Mesodermal cell (in vitro differentiated cells): ENCODE results near the gene XIRP2.

Source experiments
- H3K27ac ChIP-seq: 2 replicates; pipeline ENCODE4 v1.7.0; 2013; ENCODE audit warnings: mild to moderate bottlenecking, low read depth, low read length, moderate library complexity; ENCODE audit not compliant: severe bottlenecking
- H3K36me3 ChIP-seq: 2 replicates; pipeline ENCODE4 v1.7.1; 2013; ENCODE audit warnings: mild to moderate bottlenecking, low read length, moderate library complexity; ENCODE audit not compliant: control insufficient read depth, insufficient read depth
- H3K4me1 ChIP-seq: one replicate; pipeline ENCODE4 v1.7.1; 2013; ENCODE audit warnings: mild to moderate bottlenecking, low read length; ENCODE audit not compliant: insufficient read depth, control insufficient read depth, poor library complexity, severe bottlenecking
- H3K4me3 ChIP-seq: 2 replicates; pipeline ENCODE4 v1.7.0; 2013; ENCODE audit warnings: low read length, control low read depth, mild to moderate bottlenecking; ENCODE audit not compliant: insufficient read depth, poor library complexity, severe bottlenecking; ENCODE audit errors: extremely low read depth
- H3K9me3 ChIP-seq: 2 replicates; pipeline ENCODE4 v1.7.1; 2013; ENCODE audit warnings: mild to moderate bottlenecking, low read length, moderate library complexity; ENCODE audit not compliant: control insufficient read depth
- WGBS, 2 experiments: methylation state at CpG; one replicate each; pipeline ENCODE4 v1.1.5; 2013; ENCODE audit warnings: missing lambda C conversion rate in 2 of 2; ENCODE audit not compliant: insufficient coverage in 2 of 2; 5-methylcytosine and 5-hydroxymethylcytosine counted together

Gene XIRP2

DNA sequence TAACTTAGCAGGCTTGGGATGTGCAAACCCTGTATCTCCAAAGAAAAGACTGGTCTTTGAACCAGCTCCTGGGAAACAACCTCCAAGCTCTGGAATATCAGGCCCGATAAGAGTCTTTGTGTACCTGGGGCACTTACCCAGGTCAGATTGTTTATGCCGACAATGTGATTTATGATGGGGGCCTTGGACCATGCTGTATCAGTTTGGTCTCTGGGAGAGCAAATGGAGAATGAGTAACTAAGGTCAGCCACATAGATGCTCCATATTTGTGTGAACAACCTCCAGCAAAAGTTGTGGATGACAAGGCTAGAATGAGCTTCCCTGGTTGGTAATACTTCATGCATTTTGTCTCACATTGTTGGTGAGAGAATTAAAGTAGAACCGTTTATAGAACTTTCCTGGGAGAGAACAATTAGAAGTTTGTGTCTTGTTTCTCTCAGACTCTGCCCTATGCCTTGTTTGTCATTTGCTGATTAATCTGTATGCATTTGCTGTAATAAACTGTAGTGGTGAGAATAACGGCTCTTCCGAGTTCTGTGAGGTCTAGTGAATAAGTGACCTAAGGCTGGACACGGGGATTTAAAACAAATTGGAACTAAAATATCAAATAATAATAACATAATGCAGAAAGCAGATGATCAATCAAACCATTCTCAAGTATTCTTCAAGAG is 259.1 kb downstream of the XIRP2 start:
- Histone ChIP-seq H3K27ac (no peak overlapping the region), H3K36me3 (no peaks in the 10 kb centered on the region), H3K4me3 (no peak overlapping the region), H3K4me1 (no peaks in the 10 kb centered on the region), H3K9me3 (no peaks in the 10 kb centered on the region)
- WGBS, 2 experiments = 88 to 90% methylated on average over 3 of the region's 6 CpGs

DNA sequence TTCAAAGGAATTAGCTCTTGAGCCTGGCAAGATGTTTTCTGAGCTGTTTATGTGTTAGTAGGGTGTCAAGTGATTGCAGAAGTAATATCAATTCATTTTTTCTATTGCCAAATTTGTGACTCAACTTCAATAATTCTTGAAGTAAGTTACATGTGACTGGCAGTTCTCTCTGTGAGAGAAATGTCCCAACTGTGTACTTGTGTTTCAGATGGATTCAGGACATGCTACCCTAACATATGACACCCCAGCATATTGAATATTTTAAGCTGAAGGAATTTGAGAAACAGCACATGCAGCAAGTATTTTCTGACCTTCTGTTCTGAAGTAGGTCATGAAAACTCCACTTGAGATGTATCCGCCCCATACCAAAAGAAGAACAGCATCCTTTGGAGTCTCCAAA is 263.6 kb downstream of the XIRP2 start:
- Histone ChIP-seq H3K27ac (no peak overlapping the region), H3K9me3 (no peaks in the 10 kb centered on the region), H3K4me3 (no peak overlapping the region), H3K4me1 (no peaks in the 10 kb centered on the region), H3K36me3 (no peaks in the 10 kb centered on the region)
- 56 to 83% methylated on average over 1 of the region's 1 CpG for WGBS, 2 experiments

DNA sequence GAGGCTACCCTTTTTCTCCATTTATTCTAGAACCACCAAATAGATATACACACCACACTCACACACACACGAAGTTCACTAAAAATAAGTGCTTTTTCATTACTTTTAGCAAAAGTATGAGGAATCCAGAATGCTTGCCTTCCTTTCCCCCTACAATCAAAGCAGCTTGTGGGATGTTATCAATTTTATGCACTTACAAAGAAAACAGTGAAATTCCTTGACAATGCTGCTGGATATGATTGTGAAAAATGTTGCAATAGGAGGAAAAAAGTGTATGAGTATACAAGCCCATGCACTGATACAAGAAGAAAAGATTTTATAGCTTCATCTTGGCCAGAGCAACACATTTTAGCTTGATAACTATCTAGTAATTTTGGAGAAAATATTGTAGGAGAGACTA is 269.2 kb downstream of the XIRP2 start:
- H3K9me3 ChIP-seq = no peaks in the 10 kb centered on the region
- no peak overlapping the region for H3K4me3 ChIP-seq
- no peaks in the 10 kb centered on the region for H3K4me1 ChIP-seq
- H3K36me3 ChIP-seq = no peaks in the 10 kb centered on the region
- 89% methylated on average over 1 of the region's 1 CpG; no CpG with 5 or more reads in 1 of the 2 experiments for WGBS, 2 experiments
- no peak overlapping the region for H3K27ac ChIP-seq

DNA sequence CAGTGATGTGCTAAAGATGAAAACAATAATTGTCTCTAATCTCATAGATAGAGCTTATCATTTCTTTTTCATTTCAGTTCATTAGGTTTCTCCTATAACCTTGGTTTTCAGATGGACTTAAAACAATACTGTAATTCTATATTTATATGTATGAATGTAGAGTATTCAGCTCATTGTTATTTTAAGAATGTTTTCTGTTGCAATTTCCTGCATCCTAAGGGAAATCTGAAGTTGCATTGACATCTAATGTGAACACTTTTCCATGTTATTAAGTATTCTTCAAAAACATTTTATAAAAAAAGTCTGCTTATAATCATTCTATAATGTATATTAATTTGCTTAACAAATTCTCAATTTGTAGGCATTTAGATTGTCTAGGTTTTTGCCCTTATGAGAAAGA is 288.9 kb downstream of the XIRP2 start:
- Histone ChIP-seq H3K9me3 (no peaks in the 10 kb centered on the region), H3K4me3 (no peak overlapping the region), H3K27ac (no peak overlapping the region), H3K4me1 (no peaks in the 10 kb centered on the region), H3K36me3 (no peaks in the 10 kb centered on the region)

DNA sequence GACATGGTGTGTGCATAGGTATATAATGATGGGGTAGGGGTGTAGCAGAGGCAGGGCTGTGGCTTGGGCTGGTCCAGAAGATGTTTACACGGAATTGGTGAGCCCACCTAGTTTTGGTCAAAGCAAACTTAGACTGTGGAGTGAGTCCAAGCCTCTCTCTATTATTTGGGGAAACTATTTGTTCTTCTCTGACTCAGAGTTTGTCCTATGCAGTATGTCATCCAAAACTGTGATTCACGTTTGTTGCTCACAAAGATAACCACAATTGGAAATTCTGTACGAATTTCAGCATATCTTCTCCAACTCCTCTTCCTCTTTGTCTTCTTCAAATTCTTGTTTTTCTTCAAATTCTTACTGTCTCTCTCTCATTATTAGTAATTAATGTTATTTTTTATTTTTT is 292.9 kb downstream of the XIRP2 start:
- 78 to 100% methylated on average over 2 of the region's 3 CpGs for WGBS, 2 experiments
- H3K4me3 ChIP-seq = no peak overlapping the region
- no peak overlapping the region for H3K27ac ChIP-seq
- no peaks in the 10 kb centered on the region for H3K4me1 ChIP-seq
- H3K9me3 ChIP-seq = no peaks in the 10 kb centered on the region
- no peaks in the 10 kb centered on the region for H3K36me3 ChIP-seq

DNA sequence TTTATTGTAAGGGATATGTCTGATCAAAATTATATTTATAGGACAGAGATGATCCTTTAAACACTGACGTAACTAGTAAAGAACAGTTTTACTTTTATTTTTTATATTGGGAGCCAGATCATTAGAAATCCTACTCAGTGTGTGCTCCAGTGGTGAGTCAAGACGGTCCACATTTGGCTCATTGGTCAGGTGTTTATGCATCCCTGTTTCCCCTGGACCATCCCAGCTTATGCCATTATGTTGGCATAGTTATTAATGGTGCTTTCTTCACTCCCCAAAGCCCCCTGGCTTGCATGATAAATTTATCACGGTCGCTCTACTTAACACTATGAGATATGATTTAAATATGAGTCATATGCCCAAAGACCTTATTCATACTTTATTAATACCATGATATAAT is 293.4 kb downstream of the XIRP2 start:
- H3K27ac ChIP-seq = no peak overlapping the region
- H3K9me3 ChIP-seq = no peaks in the 10 kb centered on the region
- WGBS, 2 experiments = 78% methylated on average over 1 of the region's 4 CpGs; no CpG with 5 or more reads in 1 of the 2 experiments
- H3K36me3 ChIP-seq = no peaks in the 10 kb centered on the region
- no peaks in the 10 kb centered on the region for H3K4me1 ChIP-seq
- H3K4me3 ChIP-seq = no peak overlapping the region

DNA sequence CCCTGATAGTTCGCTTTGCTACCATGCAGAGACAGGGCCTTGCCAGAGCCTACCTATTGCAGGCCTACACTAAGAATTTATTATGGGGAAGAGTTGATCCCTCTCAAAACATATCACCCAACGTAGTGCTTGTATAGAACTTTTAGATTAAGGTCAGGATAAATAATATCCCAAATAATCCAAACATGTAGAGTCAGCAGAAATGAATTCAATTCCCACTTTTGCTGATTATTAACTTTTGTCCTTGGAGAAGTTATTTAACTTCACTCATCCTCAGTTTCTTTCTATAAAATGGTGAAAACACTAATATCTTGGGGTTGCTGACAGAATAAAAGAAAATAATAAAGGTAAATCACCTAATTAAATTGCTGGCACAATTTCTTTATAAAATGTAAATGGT is 294.1 kb downstream of the XIRP2 start:
- H3K36me3 ChIP-seq = no peaks in the 10 kb centered on the region
- H3K4me3 ChIP-seq = no peak overlapping the region
- H3K27ac ChIP-seq = no peak overlapping the region
- H3K4me1 ChIP-seq = no peaks in the 10 kb centered on the region
- WGBS, 2 experiments = no CpG with 5 or more reads among the region's 2 CpGs
- H3K9me3 ChIP-seq = no peaks in the 10 kb centered on the region

DNA sequence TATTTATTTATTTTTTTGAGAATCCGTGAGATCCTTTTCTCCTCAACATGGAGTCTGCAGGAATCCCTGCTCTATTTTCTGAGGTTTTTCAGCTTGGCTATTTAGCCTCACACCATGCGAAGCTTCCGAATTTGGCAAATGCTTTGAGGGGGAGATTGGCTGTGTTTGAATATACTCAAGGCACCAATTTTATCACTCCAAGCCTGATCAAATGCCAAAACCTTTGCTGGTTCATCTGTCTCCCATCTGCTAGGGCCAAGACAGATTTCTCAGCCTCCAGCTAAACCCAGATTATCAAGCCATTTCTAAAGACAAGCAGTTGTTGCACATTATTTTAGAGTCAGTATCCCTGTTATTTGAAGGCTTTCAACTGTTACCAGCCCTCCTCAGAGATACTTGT is 295.7 kb downstream of the XIRP2 start:
- H3K27ac ChIP-seq = no peak overlapping the region
- no peak overlapping the region for H3K4me3 ChIP-seq
- 100% methylated on average over 1 of the region's 3 CpGs; no CpG with 5 or more reads in 1 of the 2 experiments for WGBS, 2 experiments
- H3K36me3 ChIP-seq = no peaks in the 10 kb centered on the region
- H3K4me1 ChIP-seq = no peaks in the 10 kb centered on the region
- H3K9me3 ChIP-seq = no peaks in the 10 kb centered on the region

DNA sequence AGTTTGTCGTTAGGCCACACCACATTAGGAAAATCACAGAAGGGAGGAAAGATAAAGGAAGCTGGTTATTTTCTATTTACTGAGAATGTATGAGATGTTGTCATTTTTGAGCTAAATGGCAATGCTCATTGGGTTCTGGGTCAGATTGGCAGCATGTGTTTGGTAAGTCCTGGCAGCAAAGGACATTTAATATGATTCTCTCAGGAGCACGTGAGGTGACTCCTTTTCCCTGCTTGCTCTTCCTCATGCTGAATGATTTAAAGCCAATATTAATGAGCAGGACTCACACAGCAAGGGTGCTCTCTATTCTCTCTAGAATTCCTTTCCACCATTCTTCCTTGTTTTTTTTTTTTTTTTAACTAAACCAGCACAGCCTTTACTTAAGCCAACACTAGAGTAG is 298.2 kb downstream of the XIRP2 start:
- H3K4me3 ChIP-seq = no peak overlapping the region
- 71 to 93% methylated on average over 1 to 2 of the region's 2 CpGs for WGBS, 2 experiments
- H3K36me3 ChIP-seq = no peaks in the 10 kb centered on the region
- no peaks in the 10 kb centered on the region for H3K9me3 ChIP-seq
- no peaks in the 10 kb centered on the region for H3K4me1 ChIP-seq
- no peak overlapping the region for H3K27ac ChIP-seq

DNA sequence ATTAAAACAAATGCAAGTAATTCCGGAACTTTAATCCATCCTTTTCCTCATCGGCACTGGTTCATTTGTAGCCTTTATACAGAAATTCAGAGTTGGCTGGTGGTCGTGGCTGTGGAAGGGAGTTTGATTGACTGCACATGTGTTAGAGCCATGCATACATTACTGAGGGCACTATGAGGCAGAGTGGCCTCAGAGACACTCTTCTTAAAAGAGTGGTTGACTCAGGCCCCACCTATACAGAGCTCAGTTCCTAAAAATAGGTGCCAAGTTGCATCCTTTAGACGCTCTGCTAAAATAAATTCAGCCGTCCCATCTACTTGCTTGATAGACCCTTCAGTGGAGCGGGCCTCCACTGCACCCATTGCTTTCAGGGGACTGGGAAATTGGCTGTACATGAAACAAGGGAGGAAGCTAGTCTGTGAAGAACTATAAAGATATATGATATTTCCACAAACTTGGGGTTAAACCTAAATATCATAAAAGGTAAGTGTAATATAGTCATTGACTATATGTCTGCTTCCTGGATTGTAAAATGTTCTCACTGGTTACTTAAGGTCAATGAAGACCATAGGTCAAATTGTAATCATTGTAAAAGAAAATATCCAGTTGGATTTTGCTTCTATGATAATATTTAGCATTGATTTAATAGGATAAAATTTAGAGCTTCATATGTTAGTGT is 298.9 kb downstream of the XIRP2 start:
- Histone ChIP-seq H3K9me3 (no peaks in the 10 kb centered on the region), H3K4me3 (no peak overlapping the region), H3K27ac (no peak overlapping the region), H3K36me3 (no peaks in the 10 kb centered on the region), H3K4me1 (no peaks in the 10 kb centered on the region)
- 85 to 89% methylated on average over 2 to 5 of the region's 6 CpGs for WGBS, 2 experiments
